Astrocyte (in vitro differentiated cells and primary cell): ENCODE results near the gene LPCAT3. TPM values are rescaled to one million over a fixed set of nuclear protein-coding genes. Genes with fewer than 3 reads are reported as not detected.

Experiments
- DNase-seq: peaks from one replicate; pipeline ENCODE4 v3.0.0-alpha.2; 2010; ENCODE audit warnings: low read depth
- FAIRE-seq: peaks from 2 replicates; lab custom pipeline; 2011; peaks lifted over from hg19 to GRCh38; lab: Jason Lieb, UNC
- H2AFZ ChIP-seq: 2 replicates; pipeline ENCODE4 v1.6.0; 2012; ENCODE audit warnings: low read depth, low read length, inconsistent platforms
- H3K27ac ChIP-seq: 2 replicates; pipeline ENCODE4 v1.5.1; 2011; ENCODE audit warnings: low read depth, low read length, inconsistent platforms
- H3K27me3 ChIP-seq: 2 replicates; pipeline ENCODE4 v1.6.0; 2011; ENCODE audit warnings: low read length, inconsistent platforms; ENCODE audit not compliant: insufficient read depth
- H3K36me3 ChIP-seq: 2 replicates; pipeline ENCODE4 v1.5.1; 2011; ENCODE audit warnings: low read length, inconsistent platforms; ENCODE audit not compliant: insufficient read depth
- H3K4me1 ChIP-seq: 2 replicates; pipeline ENCODE4 v1.5.1; 2011; ENCODE audit warnings: low read length, inconsistent platforms; ENCODE audit not compliant: insufficient read depth
- H3K4me2 ChIP-seq: 2 replicates; pipeline ENCODE4 v1.6.0; 2012; ENCODE audit warnings: low read length, inconsistent platforms
- H3K4me3 ChIP-seq: 2 replicates; pipeline ENCODE4 v1.5.1; 2011; ENCODE audit warnings: low read depth, mild to moderate bottlenecking, low read length, inconsistent platforms; ENCODE audit not compliant: insufficient read depth
- H3K79me2 ChIP-seq: 2 replicates; pipeline ENCODE4 v1.6.0; 2012; ENCODE audit warnings: mild to moderate bottlenecking, low read length, inconsistent platforms; ENCODE audit not compliant: insufficient read depth
- H3K9ac ChIP-seq: 2 replicates; pipeline ENCODE4 v1.6.0; 2012; ENCODE audit warnings: mild to moderate bottlenecking, low read length, inconsistent platforms
- H3K9me3 ChIP-seq: 2 replicates; pipeline ENCODE4 v1.5.1; 2012; ENCODE audit warnings: low read depth, mild to moderate bottlenecking, low read length, inconsistent platforms; ENCODE audit not compliant: insufficient read depth
- H4K20me1 ChIP-seq: 2 replicates; pipeline ENCODE4 v1.6.0; 2012; ENCODE audit warnings: low read length, inconsistent platforms; ENCODE audit not compliant: insufficient read depth
- H3K27ac Mint-ChIP-seq: one replicate; pipeline ENCODE4 v1.8.0; 2021; ENCODE audit warnings: mild to moderate bottlenecking, mixed read lengths; ENCODE audit not compliant: unreplicated experiment
- H3K27me3 Mint-ChIP-seq: one replicate; pipeline ENCODE4 v1.8.0; 2021; ENCODE audit warnings: low read depth, mixed read lengths; ENCODE audit not compliant: unreplicated experiment
- H3K36me3 Mint-ChIP-seq: one replicate; pipeline ENCODE4 v1.8.0; 2021; ENCODE audit warnings: low read depth, mixed read lengths; ENCODE audit not compliant: unreplicated experiment
- H3K4me1 Mint-ChIP-seq: one replicate; pipeline ENCODE4 v1.8.0; 2021; ENCODE audit warnings: low read depth, mixed read lengths; ENCODE audit not compliant: unreplicated experiment
- H3K4me3 Mint-ChIP-seq: one replicate; pipeline ENCODE4 v1.8.0; 2021; ENCODE audit warnings: mild to moderate bottlenecking, moderate library complexity, mixed read lengths; ENCODE audit not compliant: unreplicated experiment
- H3K9me3 Mint-ChIP-seq: one replicate; pipeline ENCODE4 v1.8.0; 2021; ENCODE audit warnings: mild to moderate bottlenecking, mixed read lengths; ENCODE audit not compliant: unreplicated experiment
- EZH2 ChIP-seq: IDR thresholded peaks from 2 replicates; pipeline ENCODE4 v1.6.1; 2012; ENCODE audit warnings: mild to moderate bottlenecking, low read length, inconsistent platforms; ENCODE audit not compliant: insufficient read depth
- total RNA-seq: library from RNA; stranded (reverse); gene quantifications from 2 replicates; pipeline ENCODE4 v1.2.1, GENCODE V29; 2021
- TF ChIP-seq, protein P1 (sequence below): IDR thresholded peaks from 2 replicates; pipeline ENCODE4 v1.5.1; 2011; ENCODE audit warnings: low read depth, mild to moderate bottlenecking, inconsistent platforms, low read length, moderate library complexity; ENCODE audit not compliant: insufficient read depth

LPCAT3 gene
- total RNA-seq, 1 donor from 2014 or later: 26.2 TPM

DNA sequence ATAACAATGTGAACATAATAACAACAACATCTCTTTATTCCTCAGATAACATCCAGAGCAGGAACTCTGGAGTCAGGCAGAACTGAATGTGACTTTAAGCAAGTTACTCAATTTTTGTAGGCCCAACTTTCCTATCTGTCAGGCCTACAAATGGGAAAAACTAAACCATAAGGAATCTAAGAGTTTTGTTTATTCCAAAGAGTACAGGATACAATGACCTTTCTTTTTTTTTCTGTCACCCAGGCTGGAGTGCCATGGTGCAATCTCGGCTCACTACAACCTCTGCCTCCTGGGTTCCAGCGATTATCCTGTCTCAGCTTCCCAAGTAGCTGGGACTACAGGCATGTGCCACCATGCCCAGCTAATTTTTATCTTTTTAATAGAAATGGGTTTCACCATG, 9.4 kb downstream of the LPCAT3 start:
- FAIRE-seq: no peak
- no peak overlapping the region for H3K4me2 ChIP-seq
- no peak overlapping the region for H3K9ac ChIP-seq
- Mint-ChIP-seq H3K27ac (no peak overlapping the region), H3K4me1 (no peaks in the 10 kb centered on the region), H3K36me3 (peaks cover 2% of the 10 kb centered on the region), H3K9me3 (no peaks in the 10 kb centered on the region), H3K4me3 (no peak overlapping the region), H3K27me3 (no peaks in the 10 kb centered on the region)
- no peak overlapping the region for H3K4me3 ChIP-seq
- no peak overlapping the region for H3K27ac ChIP-seq
- H3K27me3 ChIP-seq: no peaks in the 10 kb centered on the region
- peaks cover 5% of the 10 kb centered on the region for H3K36me3 ChIP-seq
- no peak for DNase-seq
- no peak for TF ChIP-seq EZH2
- TF ChIP-seq, protein P1, sequence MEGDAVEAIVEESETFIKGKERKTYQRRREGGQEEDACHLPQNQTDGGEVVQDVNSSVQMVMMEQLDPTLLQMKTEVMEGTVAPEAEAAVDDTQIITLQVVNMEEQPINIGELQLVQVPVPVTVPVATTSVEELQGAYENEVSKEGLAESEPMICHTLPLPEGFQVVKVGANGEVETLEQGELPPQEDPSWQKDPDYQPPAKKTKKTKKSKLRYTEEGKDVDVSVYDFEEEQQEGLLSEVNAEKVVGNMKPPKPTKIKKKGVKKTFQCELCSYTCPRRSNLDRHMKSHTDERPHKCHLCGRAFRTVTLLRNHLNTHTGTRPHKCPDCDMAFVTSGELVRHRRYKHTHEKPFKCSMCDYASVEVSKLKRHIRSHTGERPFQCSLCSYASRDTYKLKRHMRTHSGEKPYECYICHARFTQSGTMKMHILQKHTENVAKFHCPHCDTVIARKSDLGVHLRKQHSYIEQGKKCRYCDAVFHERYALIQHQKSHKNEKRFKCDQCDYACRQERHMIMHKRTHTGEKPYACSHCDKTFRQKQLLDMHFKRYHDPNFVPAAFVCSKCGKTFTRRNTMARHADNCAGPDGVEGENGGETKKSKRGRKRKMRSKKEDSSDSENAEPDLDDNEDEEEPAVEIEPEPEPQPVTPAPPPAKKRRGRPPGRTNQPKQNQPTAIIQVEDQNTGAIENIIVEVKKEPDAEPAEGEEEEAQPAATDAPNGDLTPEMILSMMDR: no peak
- no peak overlapping the region for H2AFZ ChIP-seq
- H3K79me2 ChIP-seq: no peaks in the 10 kb centered on the region
- H3K9me3 ChIP-seq: no peaks in the 10 kb centered on the region
- no peaks in the 10 kb centered on the region for H3K4me1 ChIP-seq
- peaks cover 4% of the 10 kb centered on the region for H4K20me1 ChIP-seq

DNA sequence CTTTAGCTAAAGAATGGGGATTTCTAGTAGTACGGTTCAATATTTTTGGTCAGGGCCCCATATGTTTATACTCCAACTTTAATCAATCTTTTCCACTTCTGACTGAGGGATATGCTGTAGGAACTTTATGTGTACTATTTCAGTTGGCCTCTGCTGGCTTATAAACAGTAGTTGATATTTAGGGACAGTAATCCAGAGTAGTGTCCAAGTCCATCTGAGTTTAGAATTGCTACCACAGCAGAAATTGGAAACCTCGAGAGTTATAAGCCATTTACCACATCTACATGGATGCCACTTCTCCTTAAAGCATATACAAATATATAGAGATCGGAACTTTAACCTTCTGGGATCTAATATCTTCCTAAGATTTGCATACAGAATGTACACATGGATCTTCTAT, 11.6 kb downstream of the LPCAT3 start:
- H3K4me2 ChIP-seq: no peak overlapping the region
- Mint-ChIP-seq H3K4me1 (no peaks in the 10 kb centered on the region), H3K27me3 (no peaks in the 10 kb centered on the region), H3K27ac (no peak overlapping the region), H3K4me3 (no peak overlapping the region), H3K9me3 (no peaks in the 10 kb centered on the region), H3K36me3 (no peaks in the 10 kb centered on the region)
- H3K36me3 ChIP-seq: peaks cover 2% of the 10 kb centered on the region
- no peaks in the 10 kb centered on the region for H3K9me3 ChIP-seq
- no peak overlapping the region for H3K4me3 ChIP-seq
- TF ChIP-seq, protein P1: no peak
- no peak for TF ChIP-seq EZH2
- H3K27ac ChIP-seq: no peak overlapping the region
- H4K20me1 ChIP-seq: peaks cover 4% of the 10 kb centered on the region
- no peak overlapping the region for H3K9ac ChIP-seq
- FAIRE-seq (no peak), DNase-seq (no peak)
- H2AFZ ChIP-seq: no peak overlapping the region
- H3K4me1 ChIP-seq: no peaks in the 10 kb centered on the region
- H3K79me2 ChIP-seq: no peaks in the 10 kb centered on the region
- no peaks in the 10 kb centered on the region for H3K27me3 ChIP-seq

DNA sequence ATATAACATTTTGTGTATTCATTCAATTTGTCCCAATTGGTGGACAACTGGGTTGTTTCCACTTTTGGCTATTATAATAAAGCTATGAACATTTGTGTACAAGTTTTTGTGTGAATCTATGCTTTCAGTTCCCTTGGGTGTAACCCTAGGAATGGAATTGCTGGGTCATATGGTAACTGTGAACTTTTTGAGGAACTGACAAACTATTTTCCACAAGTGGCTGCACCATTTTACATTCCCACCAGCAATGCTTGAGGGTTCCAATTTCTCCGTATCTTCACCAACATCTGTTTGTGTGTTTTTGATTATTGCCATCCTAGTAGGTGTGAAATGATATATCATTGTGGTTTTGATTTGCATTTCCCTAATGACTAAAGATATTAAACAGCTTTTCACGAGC, 13.0 kb downstream of the LPCAT3 start:
- Histone ChIP-seq H3K4me1 (no peaks in the 10 kb centered on the region), H3K9me3 (no peaks in the 10 kb centered on the region), H3K9ac (no peak overlapping the region), H3K79me2 (no peaks in the 10 kb centered on the region), H3K27ac (no peak overlapping the region), H4K20me1 (peaks cover 8% of the 10 kb centered on the region), H2AFZ (no peak overlapping the region), H3K36me3 (peaks cover 2% of the 10 kb centered on the region), H3K27me3 (no peaks in the 10 kb centered on the region), H3K4me2 (no peak overlapping the region), H3K4me3 (no peak overlapping the region)
- DNase-seq (no peak), FAIRE-seq (no peak)
- Mint-ChIP-seq H3K27me3 (no peaks in the 10 kb centered on the region), H3K4me3 (no peak overlapping the region), H3K36me3 (no peaks in the 10 kb centered on the region), H3K4me1 (no peaks in the 10 kb centered on the region), H3K9me3 (no peaks in the 10 kb centered on the region), H3K27ac (no peak overlapping the region)
- no peak for TF ChIP-seq EZH2
- TF ChIP-seq, protein P1: no peak
